ENCODE results near the gene CACNA1C. TPM values are rescaled to one million over a fixed set of nuclear protein-coding genes. Genes with fewer than 3 reads are reported as not detected.

CACNA1C gene
- total and polyA plus RNA-seq, 10 of the 15 experiments (the other 5 are each of a cell fraction or from before 2014, with no cell fraction given), result under 0.01 to 0.15 (median 0.09) TPM; not detected in 5

GRCh38 chr12:2498964-2499500, 446.2 kb downstream of the CACNA1C start:
- intact Hi-C loops (cut with micrococcal nuclease; ENCODE audit: unreplicated experiment) (no loop called here), in situ Hi-C loops (cut with MboI) (no loop called here)
- peaks cover 2 to 4% of the 10 kb centered on the region in 2 experiments for H3K27me3 ChIP-seq (replicated peaks in 1 of 2; ENCODE audit: control insufficient read depth in 2 of 2, insufficient read depth in 2 of 2, low read length in 1 of 2)
- no peaks in the 10 kb centered on the region for H4K20me1 ChIP-seq (ENCODE audit: control insufficient read depth, insufficient read depth)
- H3K4me2 ChIP-seq (ENCODE audit: control insufficient read depth, insufficient read depth), result no peak overlapping the region
- H2AFZ ChIP-seq (ENCODE audit: control insufficient read depth, low read depth, low read length), result no peak overlapping the region
- H3K79me2 ChIP-seq (ENCODE audit: control insufficient read depth, insufficient read depth, low read length), result no peaks in the 10 kb centered on the region
- ChIA-PET RAD21 (ENCODE audit: unreplicated experiment) (no interaction called here), POLR2A (no interaction called here), SMC1A (ENCODE audit: uncharacterized antibody, unreplicated experiment) (interaction anchor here (0.6 kb wide), 1 partner anchor 562 kb away, joined by 3 read pairs; no protein-coding TSS in a partner anchor), CTCF (no interaction called here)
- no peak overlapping the region for H3K27ac ChIP-seq (ENCODE audit: control insufficient read depth, insufficient read depth)
- WGBS (ENCODE audit: insufficient coverage, insufficient replicate concordance, low lambda C conversion rate, missing lambda C conversion rate), result 11% methylated on average over 10 of the region's 10 CpGs
- FAIRE-seq (no peak), DNase-seq (ENCODE audit: low read depth, low spot score) (no peak), ATAC-seq (no peak)
- H3K4me1 ChIP-seq (ENCODE audit: control insufficient read depth, insufficient read depth, low read length), result no peaks in the 10 kb centered on the region; the same call in 1 of the 2 replicates
- H3K36me3 ChIP-seq (ENCODE audit: control insufficient read depth in 2 of 2, insufficient read depth in 2 of 2, low read length in 1 of 2), result no peaks in the 10 kb centered on the region
- H3K9ac ChIP-seq (ENCODE audit: control insufficient read depth, insufficient read depth, low read length), result no peak overlapping the region
- BruUV-seq (replicated peaks), result no TSS peak
- H3K9me3 ChIP-seq (replicated peaks; ENCODE audit: control insufficient read depth, insufficient read depth, low read length), result no peaks in the 10 kb centered on the region
- no peak overlapping the region for H3K4me3 ChIP-seq
- TF ChIP-seq USF2 (IDR thresholded peaks at IDR 0.05; ENCODE audit: borderline replicate concordance, low read depth, low read length), result no peak
- TF ChIP-seq WRNIP1 (IDR thresholded peaks at IDR 0.05; ENCODE audit: borderline replicate concordance, low read depth, low read length), result no peak
- no peak for TF ChIP-seq BMI1 (IDR thresholded peaks at IDR 0.05; ENCODE audit: borderline replicate concordance)

GRCh38 chr12:2501464-2502191, 448.8 kb downstream of the CACNA1C start:
- 18% methylated on average over 14 of the region's 14 CpGs for WGBS (ENCODE audit: insufficient coverage, insufficient replicate concordance, low lambda C conversion rate, missing lambda C conversion rate)
- intact Hi-C loops (cut with micrococcal nuclease; ENCODE audit: unreplicated experiment) (no loop called here), in situ Hi-C loops (cut with MboI) (no loop called here)
- BruUV-seq (replicated peaks), result no TSS peak
- CTCF ChIA-PET, result no interaction called here
- H3K79me2 ChIP-seq (ENCODE audit: control insufficient read depth, insufficient read depth, low read length), result no peaks in the 10 kb centered on the region
- H3K4me2 ChIP-seq (ENCODE audit: control insufficient read depth, insufficient read depth), result no peak overlapping the region
- H3K27me3 ChIP-seq (replicated peaks in 1 of 2; ENCODE audit: control insufficient read depth in 2 of 2, insufficient read depth in 2 of 2, low read length in 1 of 2), result peaks cover 2 to 7% of the 10 kb centered on the region in 2 experiments
- RAD21 ChIA-PET (ENCODE audit: unreplicated experiment), result no interaction called here
- no peak overlapping the region for H3K27ac ChIP-seq (ENCODE audit: control insufficient read depth, insufficient read depth)
- no peak overlapping the region for H3K4me3 ChIP-seq
- no peaks in the 10 kb centered on the region for H4K20me1 ChIP-seq (ENCODE audit: control insufficient read depth, insufficient read depth)
- FAIRE-seq (no peak), DNase-seq (ENCODE audit: low read depth, low spot score) (no peak), ATAC-seq (no peak)
- POLR2A ChIA-PET, result no interaction called here
- no peak for TF ChIP-seq IRF3 (IDR thresholded peaks at IDR 0.05)
- TF ChIP-seq NFXL1 (IDR thresholded peaks at IDR 0.05; ENCODE audit: borderline replicate concordance), result no peak
- TF ChIP-seq SMAD1 (IDR thresholded peaks at IDR 0.05; ENCODE audit: low read depth, partially characterized antibody), result no peak
- TF ChIP-seq DPF2 (IDR thresholded peaks at IDR 0.05), result no peak
- no peak for TF ChIP-seq TCF3 (IDR thresholded peaks at IDR 0.05; ENCODE audit: borderline replicate concordance, insufficient read depth, low read depth, low read length)
- TF ChIP-seq EP300 (IDR thresholded peaks at IDR 0.05; ENCODE audit: borderline replicate concordance in 1 of 2, control insufficient read depth in 1 of 2, low read depth in 2 of 2, low read length in 2 of 2), result no peak
- TF ChIP-seq IKZF2 (IDR thresholded peaks at IDR 0.05), result no peak
- no peak for TF ChIP-seq SMARCA5 (IDR thresholded peaks at IDR 0.05)
- H2AFZ ChIP-seq (ENCODE audit: control insufficient read depth, low read depth, low read length), result no peak overlapping the region
- H3K9ac ChIP-seq (ENCODE audit: control insufficient read depth, insufficient read depth, low read length), result no peak overlapping the region
- no peaks in the 10 kb centered on the region for H3K36me3 ChIP-seq (ENCODE audit: control insufficient read depth in 2 of 2, insufficient read depth in 2 of 2, low read length in 1 of 2)
- H3K4me1 ChIP-seq (ENCODE audit: control insufficient read depth, insufficient read depth, low read length), result no peaks in the 10 kb centered on the region; the same call in 1 of the 2 replicates
- SMC1A ChIA-PET (ENCODE audit: uncharacterized antibody, unreplicated experiment), result no interaction called here
- H3K9me3 ChIP-seq (replicated peaks; ENCODE audit: control insufficient read depth, insufficient read depth, low read length), result no peaks in the 10 kb centered on the region

Data from GM12878 (cell line).